Activated naive CD8-positive, alpha-beta T cell treated with anti-CD3 and anti-CD28 coated beads for 36 hours (primary cell): Measurements from ENCODE around the gene IP6K2. TPM values are rescaled to one million over a fixed set of nuclear protein-coding genes. Genes with fewer than 3 reads are reported as not detected.

ENCODE experiments used
- DNase-seq: peaks from one replicate; pipeline ENCODE4 v3.0.0; 2021
- H3K27ac Mint-ChIP-seq: one replicate; pipeline ENCODE4 v1.8.0; 2022; ENCODE audit warnings: mild to moderate bottlenecking, moderate library complexity, mixed read lengths
- H3K27me3 Mint-ChIP-seq: one replicate; pipeline ENCODE4 v1.8.0; 2022; ENCODE audit warnings: mild to moderate bottlenecking, mixed read lengths
- H3K36me3 Mint-ChIP-seq: one replicate; pipeline ENCODE4 v1.8.0; 2021; ENCODE audit warnings: mild to moderate bottlenecking, mixed read lengths
- H3K4me1 Mint-ChIP-seq: one replicate; pipeline ENCODE4 v1.8.0; 2021; ENCODE audit warnings: mixed read lengths
- H3K4me3 Mint-ChIP-seq: one replicate; pipeline ENCODE4 v1.8.0; 2022; ENCODE audit warnings: mild to moderate bottlenecking, moderate library complexity, mixed read lengths
- H3K9me3 Mint-ChIP-seq: one replicate; pipeline ENCODE4 v1.8.0; 2022; ENCODE audit warnings: mixed read lengths
- total RNA-seq, 2 experiments: library from RNA; stranded (reverse); gene quantifications; one replicate each; pipeline ENCODE4 v1.2.3, GENCODE V29; 2021

IP6K2 gene
- total RNA-seq, 2 experiments from 2014 or later = 42.6 to 49.9 TPM

DNA sequence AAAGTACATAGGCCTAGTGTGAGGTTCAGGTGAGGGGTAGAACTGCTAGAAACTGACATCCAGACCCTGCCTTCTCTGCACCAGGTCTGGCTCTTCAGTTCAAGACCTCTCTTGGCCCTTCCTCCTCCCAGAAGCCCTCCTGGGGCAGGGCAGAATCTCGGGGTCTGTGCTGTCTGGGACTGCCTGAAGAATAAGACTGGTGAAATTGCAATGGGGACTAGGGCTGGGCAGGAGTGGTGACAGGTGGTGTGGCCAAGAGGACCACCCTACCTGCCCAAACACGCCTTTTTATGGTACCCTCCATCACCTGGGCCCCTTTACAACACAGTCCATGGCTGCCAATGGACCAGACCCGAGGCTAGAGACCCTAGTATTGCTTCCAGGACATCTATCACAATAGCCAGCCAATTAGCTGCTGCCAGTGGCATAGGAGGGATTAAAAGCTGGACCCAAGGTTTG, 29.8 kb downstream of the IP6K2 start:
- Mint-ChIP-seq H3K27me3 (no peaks in the 10 kb centered on the region), H3K36me3 (peaks cover 14% of the 10 kb centered on the region), H3K9me3 (no peaks in the 10 kb centered on the region), H3K4me1 (peaks cover 17% of the 10 kb centered on the region), H3K4me3 (no peak overlapping the region), H3K27ac (no peak overlapping the region)
- no peak for DNase-seq

- Mint-ChIP-seq H3K36me3 (peaks cover 14% of the 10 kb centered on the region), H3K27me3 (no peaks in the 10 kb centered on the region), H3K4me1 (peaks cover 17% of the 10 kb centered on the region), H3K4me3 (peak overlapping the region; percentile 93), H3K9me3 (no peaks in the 10 kb centered on the region), H3K27ac (peak overlapping the region; percentile 76)
- DNase-seq = no peak
Measured at GRCh38 chr3:48686538-48687219, 30.3 kb downstream of the IP6K2 start.

DNA sequence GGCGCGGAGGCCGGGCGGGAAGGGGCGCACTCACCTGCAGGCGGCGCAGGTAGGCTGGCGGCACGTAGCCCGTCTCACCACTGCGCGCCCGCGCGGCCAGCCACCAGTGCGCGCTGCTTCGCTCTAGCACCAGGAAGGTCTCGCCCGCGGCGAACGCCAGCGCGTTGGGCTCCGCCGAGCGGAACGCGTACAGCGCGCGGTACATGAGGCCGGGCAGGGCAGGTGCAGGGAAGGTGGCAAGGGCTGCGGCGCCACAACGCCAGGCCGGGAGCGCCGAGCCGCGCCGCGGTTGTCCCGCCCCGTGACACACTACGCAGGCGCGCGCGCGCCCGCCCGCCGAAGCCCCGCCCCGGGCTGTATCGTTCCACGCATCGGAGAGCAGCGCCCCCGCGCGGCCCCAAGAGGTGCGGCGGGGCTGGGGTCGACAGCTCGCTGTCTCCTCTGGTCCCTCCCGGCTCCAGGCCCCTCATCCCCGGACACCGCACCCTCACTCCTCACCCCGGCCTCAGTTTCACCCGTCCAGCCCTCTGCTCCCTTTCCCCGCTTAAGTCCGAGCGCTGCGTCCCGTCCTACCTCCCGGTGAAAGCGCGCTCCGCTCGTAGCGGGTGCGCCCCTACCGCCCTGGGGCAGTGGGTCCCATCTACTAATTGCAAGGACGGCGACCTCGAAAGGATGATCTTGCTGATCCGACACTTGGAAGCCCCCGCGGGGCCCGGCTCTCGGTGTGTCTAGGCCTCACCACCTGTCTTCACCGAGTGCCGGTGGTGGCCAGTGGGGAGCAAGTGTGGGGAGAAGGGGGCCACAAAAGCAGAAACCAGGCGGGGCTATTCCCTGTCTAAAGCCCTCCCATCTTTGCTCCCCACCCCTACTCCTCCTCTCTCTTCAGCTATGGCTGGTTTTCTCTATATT, 31.2 kb downstream of the IP6K2 start, which contains the start of gene NCKIPSD:
TSS of gene NCKIPSD (minus strand) at position 313 of the 909 bp plus-strand sequence. CDS start at position 205, 108 bp downstream.
- Mint-ChIP-seq H3K27ac (peak within 1 kb of the TSS; percentile 82), H3K36me3 (peaks cover 17% of the 10 kb centered on the region), H3K27me3 (no peaks in the 10 kb centered on the region), H3K9me3 (no peaks in the 10 kb centered on the region), H3K4me3 (peak within 1 kb of the TSS; percentile 93), H3K4me1 (peaks cover 17% of the 10 kb centered on the region)
- DNase-seq = peak; percentile 88

DNA sequence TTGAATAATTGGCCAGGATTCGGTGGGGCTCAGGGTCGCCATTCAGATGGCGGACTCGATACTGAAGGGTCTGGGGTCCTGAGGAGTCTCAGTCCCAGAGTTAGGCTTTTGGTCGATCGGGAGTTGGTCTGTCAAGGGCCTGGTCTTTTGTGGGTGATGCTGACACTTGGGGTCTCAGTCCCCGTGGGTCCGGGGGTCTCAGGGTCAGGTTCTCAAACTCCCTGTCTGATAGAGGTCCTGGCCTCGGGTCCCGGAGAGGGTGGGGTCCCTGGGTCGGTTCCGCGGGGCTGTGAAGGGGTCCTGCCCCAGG, 31.8 kb downstream of the IP6K2 start:
- H3K36me3 Mint-ChIP-seq = peaks cover 23% of the 10 kb centered on the region
- peak overlapping the region; percentile 93 for H3K4me3 Mint-ChIP-seq
- no peak for DNase-seq
- H3K4me1 Mint-ChIP-seq = peaks cover 19% of the 10 kb centered on the region
- H3K9me3 Mint-ChIP-seq = no peaks in the 10 kb centered on the region
- no peaks in the 10 kb centered on the region for H3K27me3 Mint-ChIP-seq
- peak overlapping the region; percentile 81 for H3K27ac Mint-ChIP-seq

- Mint-ChIP-seq H3K4me1 (peaks cover 19% of the 10 kb centered on the region), H3K4me3 (peak overlapping the region; percentile 93), H3K27me3 (no peaks in the 10 kb centered on the region), H3K9me3 (no peaks in the 10 kb centered on the region), H3K27ac (peak overlapping the region; percentile 82), H3K36me3 (peaks cover 23% of the 10 kb centered on the region)
- DNase-seq = no peak
Measured at GRCh38 chr3:48684480-48685143, 32.4 kb downstream of the IP6K2 start.

DNA sequence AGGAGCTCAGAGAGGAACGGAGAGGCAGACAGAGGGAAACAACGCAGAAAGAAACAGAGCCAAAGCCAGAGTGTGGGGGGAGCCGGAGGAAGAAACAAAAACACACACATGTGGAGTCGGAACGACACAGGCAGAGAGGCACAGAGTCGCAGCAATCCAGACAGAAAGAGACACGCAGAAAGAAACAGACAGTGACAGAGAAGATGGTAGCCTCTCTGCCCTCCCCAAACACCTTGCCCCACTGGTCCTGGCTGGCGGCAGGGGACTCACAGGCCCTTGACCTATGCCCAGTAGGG, 33.0 kb downstream of the IP6K2 start:
- Mint-ChIP-seq H3K27me3 (no peaks in the 10 kb centered on the region), H3K27ac (peak overlapping the region; percentile 12), H3K4me3 (peak overlapping the region; percentile 93), H3K36me3 (peaks cover 23% of the 10 kb centered on the region), H3K9me3 (no peaks in the 10 kb centered on the region), H3K4me1 (peaks cover 19% of the 10 kb centered on the region)
- no peak for DNase-seq

DNA sequence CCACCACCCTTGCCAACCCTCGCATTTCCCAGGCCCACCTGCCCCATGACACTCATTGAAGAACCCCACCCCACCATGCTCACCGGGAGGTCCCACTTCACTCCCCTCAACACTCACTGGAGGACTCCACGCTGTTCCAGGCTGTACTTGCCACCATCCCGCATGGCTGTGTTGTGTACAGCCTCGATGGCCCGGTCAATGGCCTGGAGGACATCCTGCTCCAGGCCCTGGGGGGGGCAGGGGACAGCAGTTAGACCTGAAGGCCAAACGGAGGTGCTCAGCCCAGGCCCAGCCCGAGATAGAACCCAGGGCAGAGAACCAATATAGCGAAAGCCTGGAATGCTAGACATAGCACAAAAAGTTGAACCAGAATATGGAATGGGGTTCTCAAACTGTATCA, 34.2 kb downstream of the IP6K2 start:
- Mint-ChIP-seq H3K4me1 (peaks cover 19% of the 10 kb centered on the region), H3K9me3 (no peaks in the 10 kb centered on the region), H3K36me3 (peaks cover 32% of the 10 kb centered on the region), H3K27ac (no peak overlapping the region), H3K4me3 (no peak overlapping the region), H3K27me3 (no peaks in the 10 kb centered on the region)
- DNase-seq = no peak

DNA sequence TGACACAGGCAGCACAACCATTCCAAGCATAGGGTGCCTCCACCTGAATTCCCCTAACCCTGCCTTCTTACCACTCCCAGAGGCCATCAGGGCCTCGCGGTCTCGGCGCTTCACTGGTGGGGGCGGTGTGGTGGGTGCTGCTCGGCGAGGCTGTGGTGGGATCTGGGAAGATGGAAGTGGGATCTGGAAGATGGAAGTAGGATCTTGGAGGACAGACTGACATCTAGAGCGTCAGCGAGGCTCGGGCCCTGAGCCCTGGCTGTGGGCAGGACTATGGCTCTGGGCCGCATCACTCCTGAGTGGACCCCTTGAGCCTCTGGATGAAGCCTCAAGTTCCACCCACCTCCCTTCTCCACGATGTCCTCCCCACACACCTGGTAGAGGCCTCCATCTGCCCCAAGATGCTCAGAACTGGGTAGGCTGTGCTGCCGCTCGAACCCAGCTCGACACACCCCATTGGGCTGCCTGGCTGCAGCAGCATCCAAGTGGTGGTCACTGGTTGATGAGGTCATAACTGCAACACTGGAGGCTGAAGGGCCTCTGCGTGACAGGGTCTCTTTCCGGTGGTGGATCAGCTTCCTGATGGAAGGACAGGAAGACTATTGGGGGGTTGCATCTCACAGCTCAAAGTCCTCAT, 34.9 kb downstream of the IP6K2 start:
- no peak overlapping the region for H3K27ac Mint-ChIP-seq
- no peaks in the 10 kb centered on the region for H3K9me3 Mint-ChIP-seq
- peaks cover 38% of the 10 kb centered on the region for H3K36me3 Mint-ChIP-seq
- no peaks in the 10 kb centered on the region for H3K27me3 Mint-ChIP-seq
- H3K4me1 Mint-ChIP-seq = peaks cover 17% of the 10 kb centered on the region
- DNase-seq = no peak
- H3K4me3 Mint-ChIP-seq = no peak overlapping the region

DNA sequence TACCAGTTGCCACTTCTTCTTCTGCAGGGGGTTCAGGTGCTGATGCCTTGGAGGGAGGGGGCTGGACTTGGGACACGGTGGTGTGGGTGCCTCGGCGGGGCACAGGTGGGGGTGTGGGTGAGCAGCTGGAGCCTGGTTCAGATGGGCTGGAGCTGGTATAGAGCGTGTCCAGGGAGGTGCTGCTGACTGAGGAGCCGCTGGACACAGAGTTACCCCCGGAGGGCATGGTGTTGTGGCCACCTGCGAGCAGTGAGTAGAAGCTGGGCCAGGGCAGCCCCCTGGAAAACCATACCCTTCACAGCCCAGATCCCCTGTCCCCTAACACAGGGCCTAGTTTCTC, 35.5 kb downstream of the IP6K2 start:
- Mint-ChIP-seq H3K4me3 (no peak overlapping the region), H3K36me3 (peaks cover 36% of the 10 kb centered on the region), H3K27me3 (no peaks in the 10 kb centered on the region), H3K9me3 (no peaks in the 10 kb centered on the region), H3K27ac (no peak overlapping the region), H3K4me1 (peaks cover 15% of the 10 kb centered on the region)
- no peak for DNase-seq

DNA sequence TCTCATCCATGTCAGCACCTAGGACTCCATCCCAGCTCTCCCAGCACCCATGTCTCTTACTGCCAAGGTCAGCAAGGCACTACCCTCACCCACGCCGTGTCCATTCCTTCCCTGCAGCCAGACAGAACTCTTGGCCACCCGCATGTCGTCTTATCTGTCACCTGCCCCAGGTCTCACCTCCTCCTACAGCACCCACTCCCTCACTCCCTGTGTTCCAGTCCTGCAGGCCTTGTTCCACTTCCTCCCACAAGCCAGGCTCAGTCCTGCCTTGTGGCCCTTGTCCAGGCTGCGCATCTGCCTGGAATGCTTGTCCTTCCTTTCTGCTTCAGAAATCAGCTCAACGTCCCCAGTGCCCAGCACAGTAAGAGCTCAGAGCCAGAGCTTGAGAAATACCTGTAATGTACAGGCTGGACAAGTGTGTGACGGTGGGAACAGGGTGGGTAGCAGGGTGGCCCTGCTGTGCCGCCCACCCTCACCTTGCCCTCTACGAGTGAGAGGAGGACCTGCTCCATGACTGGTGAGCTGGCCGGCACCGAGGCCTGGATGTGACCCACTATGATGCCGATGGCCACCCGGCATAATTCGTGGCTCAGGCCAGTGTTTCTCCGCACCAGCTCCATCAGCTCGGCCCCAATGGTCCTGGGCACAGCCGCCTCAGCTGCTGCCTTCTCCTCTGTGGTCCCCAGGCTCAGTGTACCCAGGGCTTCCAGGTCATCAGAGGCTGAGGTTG, 36.0 kb downstream of the IP6K2 start:
- H3K9me3 Mint-ChIP-seq = no peaks in the 10 kb centered on the region
- peaks cover 36% of the 10 kb centered on the region for H3K36me3 Mint-ChIP-seq
- H3K4me3 Mint-ChIP-seq = no peak overlapping the region
- peak overlapping the region; percentile 58 for H3K27ac Mint-ChIP-seq
- DNase-seq = no peak
- peaks cover 13% of the 10 kb centered on the region for H3K4me1 Mint-ChIP-seq
- H3K27me3 Mint-ChIP-seq = no peaks in the 10 kb centered on the region

GRCh38 chr3:48679411-48680391, 37.3 kb downstream of the IP6K2 start:
- Mint-ChIP-seq H3K27ac (no peak overlapping the region), H3K36me3 (peaks cover 36% of the 10 kb centered on the region)

DNA sequence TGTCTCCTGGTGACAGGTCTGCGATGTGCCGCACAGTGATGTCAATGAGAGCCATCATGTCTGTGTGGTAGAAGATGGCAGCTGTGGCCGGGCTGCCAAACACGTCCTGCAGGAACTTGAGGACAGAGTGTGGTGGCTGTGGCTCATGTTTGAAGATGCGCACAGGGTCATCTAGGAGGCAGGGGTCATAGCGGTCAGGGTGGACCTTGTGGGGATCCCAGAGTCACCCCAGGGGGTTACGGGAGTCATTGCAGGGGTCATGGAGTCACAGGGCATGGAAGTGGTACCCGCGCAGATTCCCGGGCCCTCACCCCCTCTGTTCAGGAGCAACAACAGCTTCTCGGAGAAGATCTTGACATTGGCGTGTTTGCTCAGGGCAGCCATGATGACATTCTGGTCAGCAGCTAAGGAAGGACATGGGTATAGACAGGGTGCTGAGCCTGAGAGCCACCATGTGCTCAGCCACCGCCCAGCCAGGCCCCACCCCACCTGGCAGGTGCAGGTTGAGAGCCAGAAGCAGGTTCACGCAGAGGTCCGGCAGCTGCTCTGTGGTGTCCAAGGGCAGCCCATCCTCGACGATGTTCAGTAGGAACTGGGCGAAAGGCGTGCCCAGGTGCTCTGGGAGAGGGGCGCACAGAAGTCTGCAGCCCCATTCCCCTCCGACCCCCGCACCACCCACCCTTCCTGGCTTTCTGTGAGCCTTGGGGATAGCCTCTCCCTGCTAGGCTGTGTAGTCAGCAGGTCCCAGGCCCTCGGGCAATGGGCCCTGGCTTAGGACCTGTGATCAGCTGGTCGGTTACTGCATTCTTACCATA, 38.2 kb downstream of the IP6K2 start:
- no peak overlapping the region for H3K27ac Mint-ChIP-seq
- peaks cover 3% of the 10 kb centered on the region for H3K4me1 Mint-ChIP-seq
- H3K27me3 Mint-ChIP-seq = no peaks in the 10 kb centered on the region
- H3K4me3 Mint-ChIP-seq = no peak overlapping the region
- no peak for DNase-seq
- peaks cover 31% of the 10 kb centered on the region for H3K36me3 Mint-ChIP-seq
- H3K9me3 Mint-ChIP-seq = no peaks in the 10 kb centered on the region

More at GRCh38 chr3:48679411-48680391, 37.3 kb downstream of the IP6K2 start:
- DNase-seq = no peak
- Mint-ChIP-seq H3K4me3 (no peak overlapping the region), H3K4me1 (peaks cover 9% of the 10 kb centered on the region), H3K27me3 (no peaks in the 10 kb centered on the region), H3K9me3 (no peaks in the 10 kb centered on the region)

DNA sequence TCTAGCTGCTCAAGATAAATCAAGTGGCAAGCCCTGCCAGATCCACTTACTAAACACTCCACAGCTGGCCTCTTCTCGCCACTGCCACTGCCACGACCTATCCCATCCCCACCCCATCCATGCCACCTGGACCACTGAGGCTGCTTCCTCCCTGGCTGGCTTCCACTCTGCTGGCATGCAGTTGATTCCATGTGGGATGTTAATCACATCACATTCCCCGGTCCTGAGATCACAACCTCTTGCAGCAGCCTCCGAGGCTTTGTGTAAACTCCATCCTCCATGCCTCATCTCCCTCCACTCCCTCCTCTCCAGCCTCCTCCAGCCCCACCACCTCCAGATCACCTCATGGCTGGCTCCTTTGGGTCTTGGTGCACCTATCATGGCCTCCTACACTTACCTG, 39.0 kb downstream of the IP6K2 start:
- H3K4me1 Mint-ChIP-seq = peaks cover 2% of the 10 kb centered on the region
- DNase-seq = no peak
- H3K36me3 Mint-ChIP-seq = peaks cover 29% of the 10 kb centered on the region
- H3K4me3 Mint-ChIP-seq = no peak overlapping the region
- no peaks in the 10 kb centered on the region for H3K9me3 Mint-ChIP-seq
- H3K27me3 Mint-ChIP-seq = no peaks in the 10 kb centered on the region
- no peak overlapping the region for H3K27ac Mint-ChIP-seq
